Measurements from ENCODE around the gene ALG11.
"Not testable (repeated sequence)": the region's sequence is repeated elsewhere in the genome, so short reads cannot be mapped to it uniquely, and the experiment has no call there.

ALG11 gene

GRCh38 chr13:52053460-52053859, 41.3 kb downstream of the ALG11 start:
- Histone ChIP-seq H3K27me3 (ENCODE audit: control insufficient read depth, insufficient read depth, low read length) (no peaks in the 10 kb centered on the region), H3K4me3 (ENCODE audit: low read length) (no peak overlapping the region), H3K36me3 (ENCODE audit: control insufficient read depth, insufficient read depth, low read length) (no peaks in the 10 kb centered on the region), H3K9ac (ENCODE audit: low read length) (no peak overlapping the region), H3K27ac (ENCODE audit: low read depth, low read length) (no peak overlapping the region), H3K4me1 (ENCODE audit: control insufficient read depth, insufficient read depth, low read length) (no peaks in the 10 kb centered on the region)

- not testable (repeated sequence) for H3K27ac ChIP-seq (ENCODE audit: low read depth, low read length); H3K4me1 ChIP-seq (ENCODE audit: control insufficient read depth, insufficient read depth, low read length); H3K4me3 ChIP-seq (ENCODE audit: low read length); H3K27me3 ChIP-seq (ENCODE audit: control insufficient read depth, insufficient read depth, low read length); H3K9ac ChIP-seq (ENCODE audit: low read length); H3K36me3 ChIP-seq (ENCODE audit: control insufficient read depth, insufficient read depth, low read length)
Measured at GRCh38 chr13:52061064-52061463, 48.9 kb downstream of the ALG11 start.

- Histone ChIP-seq H3K27me3 (ENCODE audit: control insufficient read depth, insufficient read depth, low read length) (no peaks in the 10 kb centered on the region), H3K4me3 (ENCODE audit: low read length) (no peak overlapping the region), H3K27ac (ENCODE audit: low read depth, low read length) (no peak overlapping the region), H3K4me1 (ENCODE audit: control insufficient read depth, insufficient read depth, low read length) (no peaks in the 10 kb centered on the region), H3K36me3 (ENCODE audit: control insufficient read depth, insufficient read depth, low read length) (no peaks in the 10 kb centered on the region), H3K9ac (ENCODE audit: low read length) (no peak overlapping the region)
Measured at GRCh38 chr13:52061587-52061986, 49.4 kb downstream of the ALG11 start.

GRCh38 chr13:52067237-52067636, 55.0 kb downstream of the ALG11 start:
- Histone ChIP-seq H3K36me3 (ENCODE audit: control insufficient read depth, insufficient read depth, low read length) (no peaks in the 10 kb centered on the region), H3K4me1 (ENCODE audit: control insufficient read depth, insufficient read depth, low read length) (no peaks in the 10 kb centered on the region), H3K27me3 (ENCODE audit: control insufficient read depth, insufficient read depth, low read length) (no peaks in the 10 kb centered on the region), H3K9ac (ENCODE audit: low read length) (no peak overlapping the region), H3K4me3 (ENCODE audit: low read length) (peak overlapping the region; percentile 0), H3K27ac (ENCODE audit: low read depth, low read length) (no peak overlapping the region)

GRCh38 chr13:52070929-52071523, 58.8 kb downstream of the ALG11 start:
- Histone ChIP-seq H3K4me3 (ENCODE audit: low read length) (no peak overlapping the region), H3K27ac (ENCODE audit: low read depth, low read length) (no peak overlapping the region), H3K9ac (ENCODE audit: low read length) (no peak overlapping the region)

More at GRCh38 chr13:52070929-52071523, 58.8 kb downstream of the ALG11 start:
- Histone ChIP-seq H3K36me3 (ENCODE audit: control insufficient read depth, insufficient read depth, low read length) (no peaks in the 10 kb centered on the region), H3K27me3 (ENCODE audit: control insufficient read depth, insufficient read depth, low read length) (no peaks in the 10 kb centered on the region), H3K4me1 (ENCODE audit: control insufficient read depth, insufficient read depth, low read length) (no peaks in the 10 kb centered on the region)
